ENCODE data around the gene KCNK18. TPM values are rescaled to one million over a fixed set of nuclear protein-coding genes. Genes with fewer than 3 reads are reported as not detected.

The KCNK18 gene
- total RNA-seq, 1 donor from 2014 or later, result not detected

- DNase-seq (no peak), ATAC-seq (peak; percentile 59)
- no peaks in the 10 kb centered on the region for H3K36me3 ChIP-seq
- H3K27me3 ChIP-seq, result peaks cover 34% of the 10 kb centered on the region
- H3K4me1 ChIP-seq, result no peaks in the 10 kb centered on the region
- intact Hi-C loops (cut with DNase I), result no loop called here
- no peak overlapping the region for H3K4me3 ChIP-seq
- no peak overlapping the region for H3K27ac ChIP-seq
- TF ChIP-seq, protein P1, sequence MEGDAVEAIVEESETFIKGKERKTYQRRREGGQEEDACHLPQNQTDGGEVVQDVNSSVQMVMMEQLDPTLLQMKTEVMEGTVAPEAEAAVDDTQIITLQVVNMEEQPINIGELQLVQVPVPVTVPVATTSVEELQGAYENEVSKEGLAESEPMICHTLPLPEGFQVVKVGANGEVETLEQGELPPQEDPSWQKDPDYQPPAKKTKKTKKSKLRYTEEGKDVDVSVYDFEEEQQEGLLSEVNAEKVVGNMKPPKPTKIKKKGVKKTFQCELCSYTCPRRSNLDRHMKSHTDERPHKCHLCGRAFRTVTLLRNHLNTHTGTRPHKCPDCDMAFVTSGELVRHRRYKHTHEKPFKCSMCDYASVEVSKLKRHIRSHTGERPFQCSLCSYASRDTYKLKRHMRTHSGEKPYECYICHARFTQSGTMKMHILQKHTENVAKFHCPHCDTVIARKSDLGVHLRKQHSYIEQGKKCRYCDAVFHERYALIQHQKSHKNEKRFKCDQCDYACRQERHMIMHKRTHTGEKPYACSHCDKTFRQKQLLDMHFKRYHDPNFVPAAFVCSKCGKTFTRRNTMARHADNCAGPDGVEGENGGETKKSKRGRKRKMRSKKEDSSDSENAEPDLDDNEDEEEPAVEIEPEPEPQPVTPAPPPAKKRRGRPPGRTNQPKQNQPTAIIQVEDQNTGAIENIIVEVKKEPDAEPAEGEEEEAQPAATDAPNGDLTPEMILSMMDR (IDR thresholded peaks at IDR 0.05), result no peak
- no peaks in the 10 kb centered on the region for H3K9me3 ChIP-seq
These were observed 40.2 kb downstream of the KCNK18 start for GRCh38 chr10:117237401-117237991.

DNA sequence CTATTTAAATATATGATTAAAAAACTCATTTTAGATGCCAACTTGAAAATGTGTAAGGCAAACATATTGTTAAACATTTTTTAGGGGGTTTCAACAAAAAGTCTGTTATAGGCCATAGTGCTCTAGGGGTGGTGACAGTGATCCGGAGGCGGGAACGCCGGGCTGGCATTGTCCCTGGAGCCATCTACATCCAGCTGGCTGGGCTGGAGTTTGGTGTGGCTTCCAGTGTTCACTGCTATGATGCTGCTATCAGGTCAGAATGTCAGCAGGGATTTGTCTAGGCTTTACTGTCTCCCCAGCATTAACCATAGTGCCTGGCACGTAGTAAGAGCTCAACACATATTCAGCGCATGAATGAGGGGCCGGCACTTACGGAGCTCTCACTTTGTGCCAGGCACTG, 41.8 kb downstream of the KCNK18 start:
- intact Hi-C loops (cut with DNase I), result no loop called here
- Histone ChIP-seq H3K4me3 (no peak overlapping the region), H3K27ac (no peak overlapping the region), H3K27me3 (peaks cover 48% of the 10 kb centered on the region), H3K9me3 (no peaks in the 10 kb centered on the region), H3K4me1 (no peaks in the 10 kb centered on the region), H3K36me3 (no peaks in the 10 kb centered on the region)
- TF ChIP-seq, protein P1 (IDR thresholded peaks at IDR 0.05), result no peak
- no peak for ATAC-seq
- DNase-seq, result no peak

DNA sequence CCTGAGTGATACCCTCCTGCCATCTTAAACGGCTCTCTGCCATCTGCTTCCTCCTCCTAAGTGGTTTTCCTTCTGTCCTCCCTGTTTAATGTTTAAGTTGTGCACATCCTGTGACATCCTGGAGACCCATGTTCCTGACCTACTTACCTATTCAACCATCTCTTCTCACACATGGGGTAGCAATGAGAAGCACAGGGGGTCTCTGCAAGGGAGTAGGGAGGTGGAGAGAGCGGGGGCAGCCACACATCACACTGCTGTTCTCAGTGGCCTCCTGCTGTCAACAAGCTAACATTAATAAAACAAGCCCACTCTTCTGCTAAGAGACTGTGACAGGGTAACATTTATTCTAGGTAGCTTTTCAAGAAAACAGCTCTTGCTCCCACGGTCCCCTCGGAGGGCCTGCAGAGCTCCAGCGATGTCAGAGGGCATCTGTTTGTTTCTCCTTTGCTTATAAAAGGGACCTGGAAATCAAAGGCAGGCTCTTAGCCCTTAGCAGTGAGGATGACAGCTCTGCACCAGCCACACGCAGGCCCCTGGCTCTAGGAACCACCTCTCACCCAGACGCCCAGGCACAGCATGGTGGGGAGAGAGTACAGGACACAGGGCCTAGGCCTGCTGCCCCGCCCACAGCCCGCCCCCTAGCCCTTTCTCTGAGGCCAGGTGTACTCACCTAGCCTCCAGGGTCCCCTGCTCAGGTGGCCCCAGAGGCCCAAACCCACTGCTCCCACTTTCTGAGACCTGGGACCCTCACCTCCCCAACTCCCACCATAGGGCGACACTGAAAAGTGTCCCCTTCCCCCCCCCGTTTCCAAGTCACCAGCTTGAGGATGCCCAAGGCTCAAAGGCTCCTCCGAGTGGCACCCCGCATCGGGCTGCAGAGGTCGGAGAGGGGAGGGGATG, 42.7 kb downstream of the KCNK18 start:
- Histone ChIP-seq H3K4me1 (no peaks in the 10 kb centered on the region), H3K27ac (no peak overlapping the region), H3K36me3 (no peaks in the 10 kb centered on the region), H3K9me3 (no peaks in the 10 kb centered on the region), H3K4me3 (no peak overlapping the region), H3K27me3 (peaks cover 54% of the 10 kb centered on the region)
- DNase-seq (no peak), ATAC-seq (no peak)
- TF ChIP-seq, protein P1 (IDR thresholded peaks at IDR 0.05), result no peak
- intact Hi-C loops (cut with DNase I), result no loop called here

GRCh38 chr10:117240621-117241529, 43.6 kb downstream of the KCNK18 start, which contains the start of gene SLC18A2:
SLC18A2 (plus strand) TSS chr10:117241114; CDS start chr10:117241694, 580 bp downstream.
- Histone ChIP-seq H3K27me3 (peaks cover 54% of the 10 kb centered on the region), H3K4me1 (no peaks in the 10 kb centered on the region), H3K9me3 (no peaks in the 10 kb centered on the region), H3K4me3 (no peak within 1 kb of the TSS), H3K27ac (no peak within 1 kb of the TSS), H3K36me3 (no peaks in the 10 kb centered on the region)
- ATAC-seq (no peak), DNase-seq (no peak)
- TF ChIP-seq, protein P1 (IDR thresholded peaks at IDR 0.05), result no peak
- intact Hi-C loops (cut with DNase I), result no loop called here
